Effector CD4-positive, alpha-beta T cell (primary cell): ENCODE data around the gene POGK.
"Not testable (repeated sequence)": the region's sequence is repeated elsewhere in the genome, so short reads cannot be mapped to it uniquely, and the experiment has no call there.

ENCODE experiments used
- DNase-seq: peaks from one replicate; pipeline ENCODE4 v3.0.0-alpha.2; 2020

The POGK gene

GRCh38 chr1:166858726-166859419 is 19.6 kb downstream of the POGK start:
- DNase-seq, result no peak

DNA sequence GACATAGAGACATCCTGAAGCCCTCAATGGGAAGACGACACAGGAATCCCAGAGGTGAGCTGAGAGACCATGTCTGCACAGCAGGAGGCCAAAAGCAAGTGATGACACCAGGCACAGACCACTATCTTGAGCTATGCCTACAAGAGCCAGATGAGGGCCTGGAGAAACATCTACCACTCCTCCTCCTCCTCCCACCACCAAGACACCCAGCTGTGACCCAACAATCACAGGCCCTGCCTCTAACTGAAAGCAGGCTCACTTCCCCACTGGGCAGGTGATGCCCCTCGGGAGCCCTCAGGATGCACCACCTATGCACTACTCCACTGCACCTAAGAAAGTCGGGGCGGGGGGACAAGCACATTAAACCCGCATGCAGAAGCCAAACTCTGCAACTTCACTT is 20.3 kb downstream of the POGK start:
- no peak for DNase-seq

DNA sequence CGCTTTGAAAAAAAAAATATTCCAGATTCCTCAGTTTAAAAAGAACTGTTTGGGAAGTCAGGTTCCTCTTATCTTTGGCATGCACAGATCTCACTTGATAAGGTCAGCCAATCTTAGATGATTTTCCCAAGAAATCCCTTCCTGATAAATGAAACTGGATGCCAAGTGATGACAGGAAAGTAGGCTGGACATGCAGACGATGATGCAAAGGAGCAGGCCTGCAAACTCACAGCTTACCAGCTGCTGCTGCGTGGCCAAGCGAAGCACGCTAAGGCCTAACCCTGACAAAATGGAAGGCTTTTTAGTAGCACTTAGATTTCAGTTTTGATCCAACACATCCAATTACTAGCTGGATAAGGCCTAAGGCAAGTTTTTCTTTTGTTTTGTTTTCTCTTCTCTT is 26.7 kb downstream of the POGK start:
- no peak for DNase-seq

GRCh38 chr1:166868639-166869038 is 29.4 kb downstream of the POGK start:
- no peak for DNase-seq

DNA sequence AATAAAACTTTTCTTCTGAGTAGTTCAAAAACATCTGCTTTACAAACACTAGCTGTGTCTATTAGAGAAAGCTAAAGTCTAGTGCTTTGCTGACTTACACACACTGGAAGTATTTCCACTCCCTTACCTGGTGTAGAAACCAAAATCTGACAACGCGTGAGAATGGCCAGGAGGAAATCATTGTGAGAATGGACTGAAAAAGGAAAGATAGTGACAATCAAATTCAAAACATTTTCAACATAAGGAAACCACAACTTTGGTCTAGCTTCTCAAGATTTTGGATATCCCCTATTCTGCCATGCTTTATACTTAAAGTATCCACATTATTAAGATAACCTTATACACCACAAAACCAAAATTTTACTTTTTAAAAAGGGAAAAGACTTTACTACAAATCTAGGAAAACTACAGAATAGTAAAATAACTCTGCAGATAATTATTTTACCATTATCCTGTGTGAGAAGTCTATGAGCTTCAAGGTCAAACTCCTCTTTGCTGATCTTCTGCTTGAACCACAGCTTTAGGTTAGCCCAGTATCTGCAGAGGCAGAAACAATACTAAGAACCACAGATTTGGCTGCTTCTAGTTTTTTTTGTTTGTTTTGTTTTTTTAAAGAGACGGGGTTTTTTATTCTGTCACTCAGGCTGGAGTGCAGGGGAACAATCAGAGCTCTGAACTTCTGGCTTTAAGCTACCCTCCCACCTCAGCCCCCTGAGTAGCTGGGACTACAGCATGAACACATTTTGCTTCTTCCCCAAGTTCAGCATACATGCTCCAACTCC is 30.2 kb downstream of the POGK start:
- no peak for DNase-seq

DNA sequence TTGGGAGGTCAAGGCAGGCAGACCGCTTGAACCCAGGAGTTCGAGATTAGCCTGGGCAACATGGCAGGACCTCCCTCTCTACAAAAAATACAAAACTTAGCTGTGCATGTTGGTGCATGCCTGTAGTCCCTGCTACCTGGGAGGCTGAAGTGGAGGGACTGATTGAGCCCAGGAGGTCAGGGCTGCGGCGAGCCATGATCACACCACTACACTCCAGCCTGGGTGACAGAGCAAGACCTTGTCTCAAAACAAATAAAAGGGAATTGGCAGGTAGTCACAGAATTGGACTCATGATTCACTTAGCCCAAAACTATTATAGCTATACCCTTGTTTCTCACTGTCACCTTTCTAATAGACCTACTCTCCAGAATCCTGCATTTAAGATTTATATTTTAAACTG is 31.3 kb downstream of the POGK start:
- no peak for DNase-seq

- no peak for DNase-seq
These were observed 35.2 kb downstream of the POGK start for GRCh38 chr1:166874464-166874863.

DNA sequence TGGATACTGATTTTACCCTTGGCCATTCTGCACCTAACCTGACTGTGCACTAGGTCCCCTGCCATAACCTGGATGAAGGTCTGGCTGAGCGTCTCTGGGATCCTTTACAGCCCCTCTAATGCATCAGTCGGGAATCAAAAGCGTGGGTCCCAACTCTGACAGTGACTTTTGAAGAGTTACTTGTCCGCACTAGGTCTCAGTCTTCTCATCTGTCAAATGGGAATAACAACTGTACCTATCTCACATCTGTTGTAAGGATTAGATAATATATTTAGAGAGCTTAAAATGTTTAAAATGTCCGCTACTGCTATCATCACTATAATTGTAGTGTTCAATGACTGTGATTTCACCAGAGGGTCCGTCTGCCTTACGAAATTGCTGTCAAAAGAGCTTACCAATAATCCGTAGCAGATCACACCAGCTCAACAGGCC is 36.0 kb downstream of the POGK start:
- DNase-seq, result no peak

GRCh38 chr1:166875734-166876539 is 36.7 kb downstream of the POGK start, which contains the start of gene TADA1:
TADA1 (minus strand) TSS chr1:166876264; CDS start chr1:166876233, 31 bp downstream.
- peak; percentile 98 for DNase-seq

DNA sequence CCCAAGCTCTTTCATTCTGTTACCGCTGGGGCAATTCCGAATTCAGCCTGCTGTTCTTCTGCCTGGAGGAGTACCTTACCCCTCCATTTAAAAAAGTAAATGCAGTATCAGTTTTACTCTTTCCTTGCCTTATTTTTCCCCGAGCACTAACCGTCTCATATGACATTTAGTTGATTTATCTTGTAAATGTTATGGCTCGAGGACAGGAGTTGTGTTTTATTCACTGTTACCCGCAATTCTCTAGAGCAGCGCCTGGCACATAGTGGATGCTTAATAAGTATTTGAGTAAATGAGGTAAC is 37.2 kb downstream of the POGK start:
- DNase-seq, result no peak

DNA sequence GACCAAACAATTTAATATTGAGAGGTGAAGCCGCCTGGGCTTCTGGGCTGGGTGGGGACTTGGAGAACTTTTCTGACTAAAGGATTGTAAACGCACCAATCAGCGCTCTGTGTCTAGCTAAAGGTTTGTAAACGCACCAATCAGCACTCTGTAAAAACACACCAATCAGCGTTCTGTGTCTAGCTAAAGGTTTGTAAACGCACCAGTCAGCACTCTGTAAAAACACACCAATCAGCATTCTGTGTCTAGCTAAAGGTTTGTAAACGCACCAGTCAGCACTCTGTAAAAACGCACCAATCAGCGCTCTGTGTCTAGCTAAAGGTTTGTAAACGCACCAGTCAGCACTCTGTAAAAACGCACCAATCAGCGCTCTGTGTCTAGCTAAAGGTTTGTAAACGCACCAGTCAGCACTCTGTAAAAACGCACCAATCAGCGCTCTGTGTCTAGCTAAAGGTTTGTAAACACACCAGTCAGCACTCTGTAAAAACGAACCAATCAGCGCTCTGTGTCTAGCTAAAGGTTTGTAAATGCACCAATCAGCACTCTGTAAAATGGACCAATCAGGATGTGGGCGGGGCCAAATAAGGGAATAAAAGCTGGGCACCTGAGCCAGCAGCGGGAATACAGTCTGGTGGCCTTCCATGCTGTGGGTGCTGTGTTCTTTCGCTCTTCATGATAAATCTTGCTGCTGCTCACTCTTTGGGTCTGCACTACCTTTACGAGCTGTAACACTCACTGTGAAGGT is 39.1 kb downstream of the POGK start:
- DNase-seq, result not testable (repeated sequence)

DNA sequence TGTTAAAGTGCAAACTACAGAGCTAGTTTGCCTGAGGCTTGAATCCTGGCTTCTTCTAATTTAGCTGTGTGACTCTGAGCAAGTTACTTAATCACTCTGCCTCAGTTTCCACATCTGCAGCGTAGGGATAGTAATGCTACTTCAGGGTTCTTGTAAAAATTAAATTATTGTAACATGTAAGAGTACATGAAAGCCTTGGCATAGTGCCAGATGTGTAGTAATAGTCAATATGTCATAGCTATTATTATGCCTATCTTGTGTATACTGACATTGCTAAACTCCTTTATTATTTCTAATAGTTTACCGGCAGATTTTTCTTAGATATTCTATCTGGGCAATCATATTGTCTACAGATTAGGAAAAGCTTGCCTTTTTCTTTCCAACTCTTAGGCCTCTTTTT is 43.6 kb downstream of the POGK start:
- DNase-seq, result no peak

DNA sequence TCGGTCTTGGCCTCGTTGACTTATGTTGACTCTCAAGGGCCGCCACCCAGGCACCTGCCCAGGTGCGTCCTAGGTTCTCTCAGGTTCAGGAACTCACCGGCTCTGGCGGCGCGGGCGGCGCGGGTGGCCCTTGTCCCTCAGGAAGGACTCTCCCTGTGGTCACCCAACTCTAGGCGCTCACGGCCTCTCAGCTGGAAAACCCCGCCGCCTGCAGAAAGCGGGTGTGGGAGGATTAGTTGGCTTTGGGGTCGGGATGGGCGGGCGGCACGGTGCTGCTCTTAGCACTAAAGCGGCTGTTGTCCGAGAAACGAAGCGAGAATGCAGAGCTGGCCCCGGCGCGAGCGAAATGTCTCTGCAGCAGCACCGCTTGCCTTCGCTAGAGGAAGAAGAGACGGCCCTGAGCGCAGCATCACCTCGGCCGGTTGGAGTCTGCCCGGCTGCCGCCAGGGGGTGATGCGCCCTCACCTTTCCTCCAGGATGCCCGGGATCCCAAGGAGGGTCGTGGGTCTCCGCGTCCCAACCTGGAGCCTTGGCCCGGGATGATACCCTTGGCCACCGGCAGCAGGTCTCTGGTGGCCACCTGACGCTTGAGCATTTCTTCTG is 44.9 kb downstream of the POGK start:
- DNase-seq, result peak; percentile 4

- no peak for DNase-seq
These were observed 45.7 kb downstream of the POGK start for GRCh38 chr1:166884971-166885370.

DNA sequence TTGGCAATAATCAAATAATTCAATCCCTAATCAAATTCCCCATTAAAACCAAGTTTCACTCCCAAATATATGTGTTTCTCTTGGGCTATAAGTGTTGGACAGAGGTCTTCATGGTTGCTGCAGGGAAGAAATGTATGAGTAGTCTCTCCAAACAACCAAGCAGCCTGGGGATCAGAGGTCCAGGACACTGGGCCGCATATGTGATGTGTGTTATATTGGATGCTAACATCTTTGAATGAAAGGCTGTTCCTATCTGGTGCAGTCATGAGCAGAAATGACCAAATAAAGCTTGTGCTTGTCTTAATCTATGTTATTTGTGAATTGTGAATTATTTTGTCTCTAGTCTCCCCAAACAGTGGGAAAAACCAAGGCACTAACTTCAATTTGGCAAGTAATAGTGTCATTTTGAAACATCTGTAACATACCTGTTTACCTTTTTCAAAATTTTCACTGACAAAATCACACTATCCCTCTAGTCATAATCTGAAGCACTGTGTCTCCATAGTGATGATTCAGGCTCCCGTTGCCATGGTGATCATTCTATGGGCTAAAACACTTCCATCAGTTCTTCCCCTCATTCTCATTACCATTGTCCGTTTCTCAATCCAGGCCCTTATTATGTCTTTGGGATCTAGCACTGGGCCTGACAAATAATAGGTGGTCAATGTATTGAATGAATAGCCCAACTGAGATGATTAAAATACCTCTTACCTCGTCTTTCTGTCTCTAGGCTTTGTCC is 49.3 kb downstream of the POGK start:
- no peak for DNase-seq

- DNase-seq, result no peak
These were observed 50.5 kb downstream of the POGK start for GRCh38 chr1:166889776-166890175.

DNA sequence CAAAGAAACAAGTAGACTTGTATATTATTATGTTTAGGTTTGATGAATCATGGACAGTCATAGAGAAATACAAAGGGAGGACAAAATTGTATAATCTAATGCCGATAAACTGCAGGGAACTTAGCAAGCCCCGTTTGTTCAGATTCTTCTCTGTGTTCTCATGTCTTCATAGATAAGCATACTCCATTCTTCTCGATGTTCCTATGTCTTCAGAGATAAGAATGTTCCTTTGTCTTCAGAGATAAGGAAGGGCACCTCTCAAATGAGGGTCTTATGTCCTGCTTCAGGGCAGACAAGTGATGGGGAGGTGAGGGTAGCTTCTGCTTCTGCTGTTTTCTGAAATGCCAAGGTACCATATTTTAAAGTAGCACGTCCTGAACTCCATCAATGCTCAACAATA is 56.5 kb downstream of the POGK start:
- no peak for DNase-seq

DNA sequence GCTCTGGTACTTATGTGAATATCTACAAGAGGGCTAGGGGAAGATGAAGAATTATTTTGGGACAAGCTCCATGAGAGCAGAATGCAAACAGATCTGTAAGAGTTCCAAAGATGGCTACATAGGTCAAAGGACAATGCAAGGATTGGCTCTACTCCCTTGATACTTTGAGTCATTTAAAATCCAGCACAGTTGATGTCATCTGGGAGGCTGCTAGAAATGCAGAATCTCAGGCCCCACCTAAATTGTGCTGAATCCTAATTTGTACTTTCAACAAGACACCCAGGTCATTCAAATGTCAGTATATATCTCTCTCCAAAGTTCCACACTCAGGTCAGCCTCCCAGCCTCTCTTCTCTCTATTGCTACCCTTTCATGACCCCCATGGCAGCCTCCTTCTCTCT is 60.5 kb downstream of the POGK start:
- no peak for DNase-seq

- DNase-seq, result no peak
These were observed 61.7 kb downstream of the POGK start for GRCh38 chr1:166900987-166901386.

DNA sequence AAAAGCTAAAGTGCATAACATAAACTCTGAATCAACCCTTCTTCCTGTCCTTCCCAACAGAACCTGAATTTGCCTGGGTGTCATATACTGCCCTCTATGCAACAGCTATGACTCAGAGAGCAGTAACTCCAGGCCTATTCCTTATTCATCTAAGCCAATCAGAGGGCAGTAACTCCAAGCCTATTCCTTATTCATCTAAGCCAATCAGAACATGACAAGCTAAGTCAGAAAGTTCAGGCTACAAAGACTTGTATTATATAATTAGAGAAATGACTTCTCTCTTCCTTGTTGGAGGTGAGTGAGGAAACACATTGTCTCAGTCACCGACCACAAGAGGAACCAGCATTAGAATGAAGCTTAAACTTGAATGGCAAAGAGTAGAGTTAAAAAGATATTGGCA is 63.0 kb downstream of the POGK start:
- DNase-seq, result no peak

- no peak for DNase-seq
These were observed 64.0 kb downstream of the POGK start for GRCh38 chr1:166903232-166903631.

- DNase-seq, result no peak
These were observed 65.9 kb downstream of the POGK start for GRCh38 chr1:166905136-166905535.
